GM23338 (cell line): ENCODE measurements around the gene AP4M1.

Experiments used
- EZH2phosphoT487 ChIP-seq: fragments of 200-600 bp; sonication (generic); IDR thresholded peaks from one replicate; pipeline ENCODE4 v1.8.1; 2018; ENCODE audit warnings: antibody characterized with exemption; ENCODE audit not compliant: unreplicated experiment
- POLR2AphosphoS5 ChIP-seq: IDR thresholded peaks from 2 replicates; pipeline ENCODE4 v1.6.1; 2016; ENCODE audit warnings: antibody characterized with exemption, low read depth
- TF ChIP-seq, protein P1 (sequence below), 2 experiments: fragments of 200-600 bp in 1 of 2; sonication (generic) in 1 of 2; conservative IDR thresholded peaks; 2 replicates each; pipeline versions ENCODE4 v1.5.1 to v1.6.1; 2016 to 2017; ENCODE audit warnings: antibody characterized with exemption in 2 of 2, low read depth in 2 of 2, mild to moderate bottlenecking in 2 of 2, moderate library complexity in 1 of 2

- TF ChIP-seq, protein P1, sequence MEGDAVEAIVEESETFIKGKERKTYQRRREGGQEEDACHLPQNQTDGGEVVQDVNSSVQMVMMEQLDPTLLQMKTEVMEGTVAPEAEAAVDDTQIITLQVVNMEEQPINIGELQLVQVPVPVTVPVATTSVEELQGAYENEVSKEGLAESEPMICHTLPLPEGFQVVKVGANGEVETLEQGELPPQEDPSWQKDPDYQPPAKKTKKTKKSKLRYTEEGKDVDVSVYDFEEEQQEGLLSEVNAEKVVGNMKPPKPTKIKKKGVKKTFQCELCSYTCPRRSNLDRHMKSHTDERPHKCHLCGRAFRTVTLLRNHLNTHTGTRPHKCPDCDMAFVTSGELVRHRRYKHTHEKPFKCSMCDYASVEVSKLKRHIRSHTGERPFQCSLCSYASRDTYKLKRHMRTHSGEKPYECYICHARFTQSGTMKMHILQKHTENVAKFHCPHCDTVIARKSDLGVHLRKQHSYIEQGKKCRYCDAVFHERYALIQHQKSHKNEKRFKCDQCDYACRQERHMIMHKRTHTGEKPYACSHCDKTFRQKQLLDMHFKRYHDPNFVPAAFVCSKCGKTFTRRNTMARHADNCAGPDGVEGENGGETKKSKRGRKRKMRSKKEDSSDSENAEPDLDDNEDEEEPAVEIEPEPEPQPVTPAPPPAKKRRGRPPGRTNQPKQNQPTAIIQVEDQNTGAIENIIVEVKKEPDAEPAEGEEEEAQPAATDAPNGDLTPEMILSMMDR (conservative IDR thresholded peaks at IDR 0.05; ENCODE audit: low read depth in 2 of 2): no peak
- TF ChIP-seq POLR2AphosphoS5 (no peak), EZH2phosphoT487 (no peak)
Observed at GRCh38 chr7:100147278-100147677, 45.8 kb downstream of the AP4M1 start.
